Right lung (tissue), 5 donors: ENCODE results near the gene TIMM17B. TPM values are rescaled to one million over a fixed set of nuclear protein-coding genes. Genes with fewer than 3 reads are reported as not detected.

ENCODE experiments used
- polyA plus RNA-seq, 5 donors: library from polyadenylated mRNA; unstranded; fragments of 120-200 nt; gene quantifications; one replicate each; pipeline versions ENCODE4 v1.2.1 to v1.2.3, GENCODE V29; 2013; ENCODE audit warnings: inconsistent platforms in 1 of 5, low replicate concordance in 1 of 5; ENCODE audit not compliant: insufficient read length in 5 of 5, insufficient read depth in 1 of 5

The TIMM17B gene
- polyA plus RNA-seq, 5 donors, result 25.3 to 46.0 (median 34.9) TPM

Other genes starting within 250 kb of the TIMM17B start
- 1 to 10 TPM; 3.7 to 4.7 (median 3.8) TPM for gene WAS, start 214.0 kb downstream of the TIMM17B start, polyA plus RNA-seq
- gene SUV39H1, start 201.0 kb downstream of the TIMM17B start, polyA plus RNA-seq, result 1 to 10 TPM; 5.4 to 6.7 (median 5.9) TPM
- 1 to 10 TPM in 4 of 5 donors, under 1 TPM in 1; 0.85 to 1.9 (median 1.6) TPM for gene GLOD5, start 136.0 kb downstream of the TIMM17B start, polyA plus RNA-seq
- gene GATA1, start 111.2 kb downstream of the TIMM17B start, polyA plus RNA-seq, result 1 to 10 TPM in 2 of 5 donors, under 1 TPM in 3; 0.54 to 2.1 (median 0.89) TPM
- gene HDAC6, start 95.7 kb downstream of the TIMM17B start, polyA plus RNA-seq, result 100 to 1,000 TPM; 146 to 175 (median 168) TPM
- under 1 TPM in 4 of 5 donors, not detected in 1; 0.14 to 0.30 (median 0.22) TPM for gene ERAS, start 71.3 kb downstream of the TIMM17B start, polyA plus RNA-seq
- gene PCSK1N, start 62.2 kb downstream of the TIMM17B start, polyA plus RNA-seq, result 1 to 10 TPM; 2.0 to 5.6 (median 3.5) TPM
- gene PQBP1, start 162 bp upstream of the TIMM17B start, polyA plus RNA-seq, result 10 to 100 TPM; 69.9 to 96.9 (median 77.4) TPM
- gene SLC35A2, start 13.9 kb upstream of the TIMM17B start, polyA plus RNA-seq, result 10 to 100 TPM; 19.7 to 30.4 (median 23.2) TPM
- gene PIM2, start 21.3 kb upstream of the TIMM17B start, polyA plus RNA-seq, result 1 to 10 TPM; 5.4 to 8.4 (median 6.7) TPM
- 10 to 100 TPM; 46.3 to 59.4 (median 55.7) TPM for gene OTUD5, start 59.8 kb upstream of the TIMM17B start, polyA plus RNA-seq
- gene KCND1, start 74.1 kb upstream of the TIMM17B start, polyA plus RNA-seq, result 1 to 10 TPM; 3.5 to 4.3 (median 4.0) TPM
- 10 to 100 TPM; 49.1 to 64.6 (median 56.9) TPM for gene GRIPAP1, start 104.5 kb upstream of the TIMM17B start, polyA plus RNA-seq
- 10 to 100 TPM; 33.3 to 46.8 (median 42.2) TPM for gene TFE3, start 145.6 kb upstream of the TIMM17B start, polyA plus RNA-seq
- gene CCDC120, start 161.2 kb upstream of the TIMM17B start, polyA plus RNA-seq, result 10 to 100 TPM; 11.4 to 19.0 (median 16.9) TPM
- gene PRAF2, start 176.2 kb upstream of the TIMM17B start, polyA plus RNA-seq, result 10 to 100 TPM; 28.8 to 40.9 (median 35.7) TPM
- 10 to 100 TPM; 40.9 to 61.7 (median 48.2) TPM for gene WDR45, start 182.1 kb upstream of the TIMM17B start, polyA plus RNA-seq
- 10 to 100 TPM; 20.5 to 26.9 (median 21.1) TPM for gene GPKOW, start 226.0 kb upstream of the TIMM17B start, polyA plus RNA-seq